ENCODE data around the gene RAB5B.

The RAB5B gene

GRCh38 chr12:56011509-56012090 lies 37.7 kb downstream of the RAB5B start:
- Histone ChIP-seq H3K36me3 (ENCODE audit: control insufficient read depth in 2 of 2, insufficient read depth in 2 of 2, low read length in 2 of 2) (no peaks in the 10 kb centered on the region), H3K9ac (ENCODE audit: low read depth in 1 of 2, low read length in 2 of 2) (no peak overlapping the region), H3K4me3 (ENCODE audit: low read length in 2 of 2) (no peak overlapping the region), H3K27ac (ENCODE audit: low read depth in 2 of 2, low read length in 2 of 2) (no peak overlapping the region), H3K4me1 (ENCODE audit: control insufficient read depth in 2 of 2, insufficient read depth in 2 of 2, low read length in 2 of 2) (peaks cover 3 to 28% of the 10 kb centered on the region in 2 donors), H3K27me3 (ENCODE audit: control insufficient read depth in 2 of 2, insufficient read depth in 2 of 2, low read length in 2 of 2) (no peaks in the 10 kb centered on the region), H3K9me3 (ENCODE audit: control insufficient read depth in 2 of 2, low read length in 2 of 2) (no peaks in the 10 kb centered on the region)

DNA sequence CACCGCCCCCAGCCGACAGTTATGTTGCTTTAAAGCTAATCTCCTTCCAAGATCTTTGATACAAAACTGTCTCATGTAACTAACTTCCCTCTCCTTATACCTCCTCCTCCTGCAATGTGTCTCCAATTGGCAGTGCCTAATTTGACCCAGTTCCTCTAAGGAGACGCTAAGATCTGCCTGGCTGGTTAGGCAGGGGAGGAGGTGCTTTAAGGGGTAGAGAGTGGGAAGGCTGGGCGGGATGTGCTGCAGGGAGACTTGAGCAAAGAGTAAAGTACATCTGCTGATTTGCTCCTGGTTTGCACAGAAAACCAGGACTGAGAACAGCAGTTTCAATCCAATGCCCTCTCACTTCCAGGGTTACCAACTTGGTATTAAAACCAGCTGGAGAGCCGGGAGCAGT lies 39.6 kb downstream of the RAB5B start:
- no peaks in the 10 kb centered on the region for H3K9me3 ChIP-seq (ENCODE audit: control insufficient read depth in 2 of 2, low read length in 2 of 2)
- no peak overlapping the region for H3K27ac ChIP-seq (ENCODE audit: low read depth in 2 of 2, low read length in 2 of 2)
- no peaks in the 10 kb centered on the region for H3K36me3 ChIP-seq (ENCODE audit: control insufficient read depth in 2 of 2, insufficient read depth in 2 of 2, low read length in 2 of 2)
- no peak overlapping the region for H3K9ac ChIP-seq (ENCODE audit: low read depth in 1 of 2, low read length in 2 of 2)
- H3K4me3 ChIP-seq (ENCODE audit: low read length in 2 of 2): no peak overlapping the region
- H3K4me1 ChIP-seq (ENCODE audit: control insufficient read depth in 2 of 2, insufficient read depth in 2 of 2, low read length in 2 of 2): peaks cover 3 to 19% of the 10 kb centered on the region in 2 donors
- H3K27me3 ChIP-seq (ENCODE audit: control insufficient read depth in 2 of 2, insufficient read depth in 2 of 2, low read length in 2 of 2): no peaks in the 10 kb centered on the region

DNA sequence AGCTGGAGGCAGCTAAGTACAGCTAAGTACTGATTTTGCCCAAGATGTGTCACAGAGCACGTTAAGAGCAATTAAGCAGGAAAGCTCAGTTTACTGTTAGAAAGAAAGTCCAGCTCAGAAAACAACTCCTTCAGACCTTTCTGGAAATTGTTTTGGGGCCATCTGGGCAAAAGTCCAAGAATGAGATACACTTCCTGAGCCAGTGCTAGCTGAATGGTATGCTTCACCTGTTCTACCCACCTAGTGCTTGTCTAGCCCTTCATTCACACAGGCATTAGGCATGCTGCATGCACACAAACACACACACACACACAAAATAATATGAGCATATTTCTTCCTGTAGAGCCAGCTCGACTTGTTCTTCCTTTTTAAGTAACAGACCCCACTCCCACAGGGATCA lies 40.3 kb downstream of the RAB5B start:
- no peaks in the 10 kb centered on the region for H3K36me3 ChIP-seq (ENCODE audit: control insufficient read depth in 2 of 2, insufficient read depth in 2 of 2, low read length in 2 of 2)
- H3K9ac ChIP-seq (ENCODE audit: low read depth in 1 of 2, low read length in 2 of 2): no peak overlapping the region
- H3K9me3 ChIP-seq (ENCODE audit: control insufficient read depth in 2 of 2, low read length in 2 of 2): no peaks in the 10 kb centered on the region
- H3K27me3 ChIP-seq (ENCODE audit: control insufficient read depth in 2 of 2, insufficient read depth in 2 of 2, low read length in 2 of 2): no peaks in the 10 kb centered on the region
- H3K4me1 ChIP-seq (ENCODE audit: control insufficient read depth in 2 of 2, insufficient read depth in 2 of 2, low read length in 2 of 2): peaks cover 3 to 19% of the 10 kb centered on the region in 2 donors
- H3K27ac ChIP-seq (ENCODE audit: low read depth in 2 of 2, low read length in 2 of 2): no peak overlapping the region
- H3K4me3 ChIP-seq (ENCODE audit: low read length in 2 of 2): no peak overlapping the region

GRCh38 chr12:56017181-56017580 lies 43.3 kb downstream of the RAB5B start:
- Histone ChIP-seq H3K9ac (ENCODE audit: low read depth in 1 of 2, low read length in 2 of 2) (no peak overlapping the region), H3K27me3 (ENCODE audit: control insufficient read depth in 2 of 2, insufficient read depth in 2 of 2, low read length in 2 of 2) (no peaks in the 10 kb centered on the region), H3K4me1 (ENCODE audit: control insufficient read depth in 2 of 2, insufficient read depth in 2 of 2, low read length in 2 of 2) (peaks cover 3 to 13% of the 10 kb centered on the region in 2 donors), H3K9me3 (ENCODE audit: control insufficient read depth in 2 of 2, low read length in 2 of 2) (no peaks in the 10 kb centered on the region), H3K27ac (ENCODE audit: low read depth in 2 of 2, low read length in 2 of 2) (no peak overlapping the region), H3K4me3 (ENCODE audit: low read length in 2 of 2) (no peak overlapping the region), H3K36me3 (ENCODE audit: control insufficient read depth in 2 of 2, insufficient read depth in 2 of 2, low read length in 2 of 2) (no peaks in the 10 kb centered on the region)

GRCh38 chr12:56018356-56018755 lies 44.5 kb downstream of the RAB5B start:
- Histone ChIP-seq H3K9me3 (ENCODE audit: control insufficient read depth in 2 of 2, low read length in 2 of 2) (no peaks in the 10 kb centered on the region), H3K27ac (ENCODE audit: low read depth in 2 of 2, low read length in 2 of 2) (no peak overlapping the region), H3K9ac (ENCODE audit: low read depth in 1 of 2, low read length in 2 of 2) (no peak overlapping the region), H3K4me3 (ENCODE audit: low read length in 2 of 2) (no peak overlapping the region), H3K36me3 (ENCODE audit: control insufficient read depth in 2 of 2, insufficient read depth in 2 of 2, low read length in 2 of 2) (no peaks in the 10 kb centered on the region), H3K27me3 (ENCODE audit: control insufficient read depth in 2 of 2, insufficient read depth in 2 of 2, low read length in 2 of 2) (no peaks in the 10 kb centered on the region), H3K4me1 (ENCODE audit: control insufficient read depth in 2 of 2, insufficient read depth in 2 of 2, low read length in 2 of 2) (peaks cover 3 to 13% of the 10 kb centered on the region in 2 donors)

DNA sequence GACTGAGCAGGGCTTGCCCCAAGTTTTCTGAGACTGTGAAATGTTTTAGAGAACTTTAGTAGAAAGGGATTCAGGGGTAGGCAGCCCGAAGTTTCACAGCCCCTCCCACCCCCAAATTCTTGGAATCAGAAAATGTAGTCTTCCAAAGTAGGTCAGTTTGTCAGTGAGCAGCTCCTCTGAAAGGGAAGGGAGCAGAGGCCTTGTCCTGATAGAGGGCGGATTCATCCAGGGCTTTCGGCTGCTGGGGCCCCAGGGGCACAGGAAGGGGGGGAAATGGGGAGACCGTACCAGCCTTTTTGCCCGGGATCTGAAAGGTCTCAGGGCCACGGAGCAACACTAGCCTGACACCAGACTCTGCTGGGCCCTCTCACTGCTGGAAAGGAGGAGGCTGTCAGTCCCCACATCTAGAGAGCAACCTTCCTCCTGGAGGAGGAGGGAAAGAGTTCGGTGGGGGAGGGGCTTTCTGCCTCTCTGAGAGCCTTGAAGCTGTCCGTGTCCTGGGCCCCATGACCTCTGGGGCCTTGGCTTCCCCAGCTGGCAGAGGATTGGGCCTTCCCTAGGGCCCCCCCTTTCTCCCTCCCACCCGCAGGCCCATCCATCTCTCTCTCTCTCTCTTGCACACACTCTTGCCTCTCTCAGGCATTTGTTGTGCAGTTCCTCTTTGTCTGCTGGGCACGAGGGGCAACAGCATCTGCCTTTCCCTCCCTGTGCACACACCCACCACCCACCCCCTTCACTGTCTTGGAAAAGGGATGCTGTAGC lies 46.7 kb downstream of the RAB5B start, which contains the start of gene IKZF4:
TSS of gene IKZF4 (plus strand) at position 621 of the 762 bp plus-strand sequence. CDS start 451 bp downstream, outside the sequence.
- Histone ChIP-seq H3K4me3 (ENCODE audit: low read length in 2 of 2) (peak within 1 kb of the TSS; percentile 5 to 51), H3K36me3 (ENCODE audit: control insufficient read depth in 2 of 2, insufficient read depth in 2 of 2, low read length in 2 of 2) (peaks cover 0 to 5% of the 10 kb centered on the region in 2 donors), H3K27me3 (ENCODE audit: control insufficient read depth in 2 of 2, insufficient read depth in 2 of 2, low read length in 2 of 2) (no peaks in the 10 kb centered on the region), H3K9ac (ENCODE audit: low read depth in 1 of 2, low read length in 2 of 2) (peak within 1 kb of the TSS in 1 of 2 donors; percentile 10), H3K9me3 (ENCODE audit: control insufficient read depth in 2 of 2, low read length in 2 of 2) (no peaks in the 10 kb centered on the region), H3K27ac (ENCODE audit: low read depth in 2 of 2, low read length in 2 of 2) (peak within 1 kb of the TSS; percentile 0 to 53), H3K4me1 (ENCODE audit: control insufficient read depth in 2 of 2, insufficient read depth in 2 of 2, low read length in 2 of 2) (no peaks in the 10 kb centered on the region)

DNA sequence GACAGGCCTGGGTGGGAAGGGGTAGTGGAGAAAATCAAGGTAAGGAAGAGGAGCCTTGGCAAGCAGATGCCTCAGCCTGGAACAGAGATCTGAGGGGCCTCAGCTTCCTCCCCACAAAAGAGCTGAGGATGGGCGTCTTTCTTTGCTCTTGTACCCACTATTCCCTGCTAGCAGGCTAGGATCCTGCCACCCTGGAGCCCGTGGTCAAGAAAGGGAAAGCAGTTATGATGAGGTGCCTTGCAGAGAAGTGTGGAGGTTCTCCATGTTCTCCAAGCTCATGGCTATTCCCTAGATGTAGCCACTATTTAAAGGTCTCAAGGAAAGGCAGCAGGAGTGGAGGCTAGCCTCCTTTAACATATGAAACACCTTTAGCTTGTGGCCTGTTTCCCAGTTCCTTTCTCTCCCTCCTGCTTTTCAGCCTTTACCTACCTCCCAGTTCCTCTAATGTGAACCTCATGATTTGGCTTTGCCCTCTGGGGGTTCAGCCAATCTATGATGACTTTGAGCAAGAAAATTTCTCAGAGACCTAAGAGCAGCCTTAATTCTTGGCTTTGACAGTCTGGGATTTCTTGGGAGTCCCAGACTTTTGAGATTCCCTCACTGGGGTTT lies 48.1 kb downstream of the RAB5B start:
- Histone ChIP-seq H3K36me3 (ENCODE audit: control insufficient read depth in 2 of 2, insufficient read depth in 2 of 2, low read length in 2 of 2) (peaks cover 0 to 5% of the 10 kb centered on the region in 2 donors), H3K27me3 (ENCODE audit: control insufficient read depth in 2 of 2, insufficient read depth in 2 of 2, low read length in 2 of 2) (no peaks in the 10 kb centered on the region), H3K9ac (ENCODE audit: low read depth in 1 of 2, low read length in 2 of 2) (peak overlapping the region in 1 of 2 donors; percentile 10), H3K27ac (ENCODE audit: low read depth in 2 of 2, low read length in 2 of 2) (peak overlapping the region in 1 of 2 donors; percentile 53), H3K4me1 (ENCODE audit: control insufficient read depth in 2 of 2, insufficient read depth in 2 of 2, low read length in 2 of 2) (no peaks in the 10 kb centered on the region), H3K9me3 (ENCODE audit: control insufficient read depth in 2 of 2, low read length in 2 of 2) (no peaks in the 10 kb centered on the region), H3K4me3 (ENCODE audit: low read length in 2 of 2) (peak overlapping the region in 1 of 2 donors; percentile 34)

DNA sequence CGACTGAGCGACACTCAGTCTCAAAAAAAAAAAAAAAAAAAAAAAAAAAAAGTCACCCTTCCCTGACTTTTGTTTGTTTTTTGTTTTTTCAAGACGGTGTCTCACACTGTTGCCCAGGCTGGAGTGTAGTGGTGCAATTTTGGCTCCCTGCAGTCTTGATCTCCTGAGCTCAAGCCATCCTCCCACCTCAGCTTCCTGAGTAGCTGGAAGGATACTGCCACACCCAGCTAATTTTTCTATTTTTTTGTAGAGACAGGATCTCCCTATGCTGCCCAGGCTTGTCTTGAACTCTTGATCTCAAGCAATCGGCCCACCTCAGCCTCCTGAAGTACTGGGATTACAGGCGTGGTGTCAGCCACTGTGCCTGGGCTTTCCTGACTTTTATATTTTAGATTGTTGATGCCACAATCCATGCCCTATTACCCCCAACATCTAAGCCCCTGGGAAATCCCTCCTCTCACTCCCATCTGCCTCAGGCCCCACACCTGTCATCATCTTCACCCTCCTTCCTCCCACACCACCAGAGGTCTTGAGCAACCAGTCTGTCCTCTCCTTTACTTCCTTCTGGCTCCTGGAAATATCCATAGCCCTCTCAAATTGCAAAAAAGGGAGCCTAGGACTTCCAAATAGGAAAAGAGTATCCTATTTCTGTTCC lies 54.8 kb downstream of the RAB5B start:
- no peak overlapping the region for H3K4me3 ChIP-seq (ENCODE audit: low read length in 2 of 2)
- H3K9ac ChIP-seq (ENCODE audit: low read depth in 1 of 2, low read length in 2 of 2): no peak overlapping the region
- H3K4me1 ChIP-seq (ENCODE audit: control insufficient read depth in 2 of 2, insufficient read depth in 2 of 2, low read length in 2 of 2): peaks cover 0 to 3% of the 10 kb centered on the region in 2 donors
- no peaks in the 10 kb centered on the region for H3K9me3 ChIP-seq (ENCODE audit: control insufficient read depth in 2 of 2, low read length in 2 of 2)
- peaks cover 8 to 19% of the 10 kb centered on the region in 2 donors for H3K36me3 ChIP-seq (ENCODE audit: control insufficient read depth in 2 of 2, insufficient read depth in 2 of 2, low read length in 2 of 2)
- H3K27me3 ChIP-seq (ENCODE audit: control insufficient read depth in 2 of 2, insufficient read depth in 2 of 2, low read length in 2 of 2): no peaks in the 10 kb centered on the region
- no peak overlapping the region for H3K27ac ChIP-seq (ENCODE audit: low read depth in 2 of 2, low read length in 2 of 2)

GRCh38 chr12:56029166-56029519 lies 55.3 kb downstream of the RAB5B start:
- no peaks in the 10 kb centered on the region for H3K27me3 ChIP-seq (ENCODE audit: control insufficient read depth in 2 of 2, insufficient read depth in 2 of 2, low read length in 2 of 2)
- H3K9me3 ChIP-seq (ENCODE audit: control insufficient read depth in 2 of 2, low read length in 2 of 2): no peaks in the 10 kb centered on the region
- no peak overlapping the region for H3K4me3 ChIP-seq (ENCODE audit: low read length in 2 of 2)
- H3K9ac ChIP-seq (ENCODE audit: low read depth in 1 of 2, low read length in 2 of 2): no peak overlapping the region
- H3K27ac ChIP-seq (ENCODE audit: low read depth in 2 of 2, low read length in 2 of 2): no peak overlapping the region
- H3K36me3 ChIP-seq (ENCODE audit: control insufficient read depth in 2 of 2, insufficient read depth in 2 of 2, low read length in 2 of 2): peaks cover 8 to 19% of the 10 kb centered on the region in 2 donors
- H3K4me1 ChIP-seq (ENCODE audit: control insufficient read depth in 2 of 2, insufficient read depth in 2 of 2, low read length in 2 of 2): peaks cover 0 to 3% of the 10 kb centered on the region in 2 donors

Data from mucosa of rectum (tissue), 2 donors.